ENCODE results near the gene ERF. TPM values are rescaled to one million over a fixed set of nuclear protein-coding genes. Genes with fewer than 3 reads are reported as not detected.

ERF gene
- polyA plus RNA-seq, 1 of the 3 experiments (the other 2 are of a cell fraction): 89.6 TPM

GRCh38 chr19:42290136-42290522, 35.2 kb upstream of the ERF start (continued):
- no peak for TF ChIP-seq FOXM1 (IDR thresholded peaks at IDR 0.05; ENCODE audit: low read depth)
- TF ChIP-seq, protein P1, sequence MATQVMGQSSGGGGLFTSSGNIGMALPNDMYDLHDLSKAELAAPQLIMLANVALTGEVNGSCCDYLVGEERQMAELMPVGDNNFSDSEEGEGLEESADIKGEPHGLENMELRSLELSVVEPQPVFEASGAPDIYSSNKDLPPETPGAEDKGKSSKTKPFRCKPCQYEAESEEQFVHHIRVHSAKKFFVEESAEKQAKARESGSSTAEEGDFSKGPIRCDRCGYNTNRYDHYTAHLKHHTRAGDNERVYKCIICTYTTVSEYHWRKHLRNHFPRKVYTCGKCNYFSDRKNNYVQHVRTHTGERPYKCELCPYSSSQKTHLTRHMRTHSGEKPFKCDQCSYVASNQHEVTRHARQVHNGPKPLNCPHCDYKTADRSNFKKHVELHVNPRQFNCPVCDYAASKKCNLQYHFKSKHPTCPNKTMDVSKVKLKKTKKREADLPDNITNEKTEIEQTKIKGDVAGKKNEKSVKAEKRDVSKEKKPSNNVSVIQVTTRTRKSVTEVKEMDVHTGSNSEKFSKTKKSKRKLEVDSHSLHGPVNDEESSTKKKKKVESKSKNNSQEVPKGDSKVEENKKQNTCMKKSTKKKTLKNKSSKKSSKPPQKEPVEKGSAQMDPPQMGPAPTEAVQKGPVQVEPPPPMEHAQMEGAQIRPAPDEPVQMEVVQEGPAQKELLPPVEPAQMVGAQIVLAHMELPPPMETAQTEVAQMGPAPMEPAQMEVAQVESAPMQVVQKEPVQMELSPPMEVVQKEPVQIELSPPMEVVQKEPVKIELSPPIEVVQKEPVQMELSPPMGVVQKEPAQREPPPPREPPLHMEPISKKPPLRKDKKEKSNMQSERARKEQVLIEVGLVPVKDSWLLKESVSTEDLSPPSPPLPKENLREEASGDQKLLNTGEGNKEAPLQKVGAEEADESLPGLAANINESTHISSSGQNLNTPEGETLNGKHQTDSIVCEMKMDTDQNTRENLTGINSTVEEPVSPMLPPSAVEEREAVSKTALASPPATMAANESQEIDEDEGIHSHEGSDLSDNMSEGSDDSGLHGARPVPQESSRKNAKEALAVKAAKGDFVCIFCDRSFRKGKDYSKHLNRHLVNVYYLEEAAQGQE (IDR thresholded peaks at IDR 0.05; ENCODE audit: low read depth, low read length): no peak

GRCh38 chr19:42289556-42290041, 34.7 kb upstream of the ERF start:
- ChIA-PET POLR2A (no interaction called here), CTCF (interaction anchor here (0.7 to 9.5 kb wide), 7 partner anchors 9 to 181 kb away, joined by 3 to 60 read pairs (median 6); partner anchors contain the start of genes PAFAH1B3 and PRR19)
- no peak overlapping the region for H3K9ac ChIP-seq
- no peak overlapping the region for H3K4me2 ChIP-seq
- H3K9me2 ChIP-seq: no peaks in the 10 kb centered on the region
- no peak overlapping the region for H3K4me3 ChIP-seq (ENCODE audit: low read depth in 2 of 2, low read length in 1 of 2)
- TF ChIP-seq RFX5 (IDR thresholded peaks at IDR 0.05; ENCODE audit: low read length): no peak
- TF ChIP-seq EP300 (IDR thresholded peaks at IDR 0.05; ENCODE audit: borderline replicate concordance in 1 of 2, low read depth in 1 of 2, low read length in 1 of 2): no peak
- no peak for TF ChIP-seq SIN3A (IDR thresholded peaks at IDR 0.05; ENCODE audit: borderline replicate concordance, low read depth, low read length)
- TF ChIP-seq POLR2AphosphoS5 (IDR thresholded peaks at IDR 0.05; ENCODE audit: low read depth, low read length): no peak
- TF ChIP-seq TAF1 (IDR thresholded peaks at IDR 0.05; ENCODE audit: borderline replicate concordance, low read depth, low read length): no peak
- TF ChIP-seq SMC3 (IDR thresholded peaks at IDR 0.05; ENCODE audit: low read depth, low read length): no peak
- TF ChIP-seq, protein P2, sequence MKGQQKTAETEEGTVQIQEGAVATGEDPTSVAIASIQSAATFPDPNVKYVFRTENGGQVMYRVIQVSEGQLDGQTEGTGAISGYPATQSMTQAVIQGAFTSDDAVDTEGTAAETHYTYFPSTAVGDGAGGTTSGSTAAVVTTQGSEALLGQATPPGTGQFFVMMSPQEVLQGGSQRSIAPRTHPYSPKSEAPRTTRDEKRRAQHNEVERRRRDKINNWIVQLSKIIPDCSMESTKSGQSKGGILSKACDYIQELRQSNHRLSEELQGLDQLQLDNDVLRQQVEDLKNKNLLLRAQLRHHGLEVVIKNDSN (IDR thresholded peaks at IDR 0.05; ENCODE audit: borderline replicate concordance, low read depth): no peak
- TF ChIP-seq, protein P3, sequence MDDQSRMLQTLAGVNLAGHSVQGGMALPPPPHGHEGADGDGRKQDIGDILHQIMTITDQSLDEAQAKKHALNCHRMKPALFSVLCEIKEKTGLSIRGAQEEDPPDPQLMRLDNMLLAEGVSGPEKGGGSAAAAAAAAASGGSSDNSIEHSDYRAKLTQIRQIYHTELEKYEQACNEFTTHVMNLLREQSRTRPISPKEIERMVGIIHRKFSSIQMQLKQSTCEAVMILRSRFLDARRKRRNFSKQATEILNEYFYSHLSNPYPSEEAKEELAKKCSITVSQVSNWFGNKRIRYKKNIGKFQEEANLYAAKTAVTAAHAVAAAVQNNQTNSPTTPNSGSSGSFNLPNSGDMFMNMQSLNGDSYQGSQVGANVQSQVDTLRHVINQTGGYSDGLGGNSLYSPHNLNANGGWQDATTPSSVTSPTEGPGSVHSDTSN (IDR thresholded peaks at IDR 0.05): no peak
- TF ChIP-seq, protein P4, sequence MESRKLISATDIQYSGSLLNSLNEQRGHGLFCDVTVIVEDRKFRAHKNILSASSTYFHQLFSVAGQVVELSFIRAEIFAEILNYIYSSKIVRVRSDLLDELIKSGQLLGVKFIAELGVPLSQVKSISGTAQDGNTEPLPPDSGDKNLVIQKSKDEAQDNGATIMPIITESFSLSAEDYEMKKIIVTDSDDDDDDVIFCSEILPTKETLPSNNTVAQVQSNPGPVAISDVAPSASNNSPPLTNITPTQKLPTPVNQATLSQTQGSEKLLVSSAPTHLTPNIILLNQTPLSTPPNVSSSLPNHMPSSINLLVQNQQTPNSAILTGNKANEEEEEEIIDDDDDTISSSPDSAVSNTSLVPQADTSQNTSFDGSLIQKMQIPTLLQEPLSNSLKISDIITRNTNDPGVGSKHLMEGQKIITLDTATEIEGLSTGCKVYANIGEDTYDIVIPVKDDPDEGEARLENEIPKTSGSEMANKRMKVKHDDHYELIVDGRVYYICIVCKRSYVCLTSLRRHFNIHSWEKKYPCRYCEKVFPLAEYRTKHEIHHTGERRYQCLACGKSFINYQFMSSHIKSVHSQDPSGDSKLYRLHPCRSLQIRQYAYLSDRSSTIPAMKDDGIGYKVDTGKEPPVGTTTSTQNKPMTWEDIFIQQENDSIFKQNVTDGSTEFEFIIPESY (IDR thresholded peaks at IDR 0.05; ENCODE audit: borderline replicate concordance, low read depth): no peak
- TF ChIP-seq MEF2A (IDR thresholded peaks at IDR 0.05; ENCODE audit: borderline replicate concordance, low read depth): no peak
- no peak for TF ChIP-seq EZH2phosphoT487 (IDR thresholded peaks at IDR 0.05; ENCODE audit: borderline replicate concordance, low read depth)
- TF ChIP-seq, protein P1 (IDR thresholded peaks at IDR 0.05; ENCODE audit: low read depth, low read length): no peak
- H3K9me3 ChIP-seq: no peaks in the 10 kb centered on the region
- peaks cover 30 to 78% of the 10 kb centered on the region in 2 experiments for H3K36me3 ChIP-seq (replicated peaks in 1 of 2; ENCODE audit: control insufficient read depth in 1 of 2, insufficient read depth in 2 of 2, low read length in 1 of 2)
- 96% methylated on average over 8 of the region's 8 CpGs for WGBS (ENCODE audit: low lambda C conversion rate)
- H2AFZ ChIP-seq (ENCODE audit: low read depth): no peak overlapping the region
- peaks cover 34% of the 10 kb centered on the region for H3K79me2 ChIP-seq (ENCODE audit: insufficient read depth)
- no peak overlapping the region for H3K27ac ChIP-seq (ENCODE audit: low read depth in 2 of 2, low read length in 1 of 2)
- H3F3A ChIP-seq (replicated peaks; ENCODE audit: insufficient read depth): no peaks in the 10 kb centered on the region
- DNase-seq: no peak
- peaks cover 12 to 24% of the 10 kb centered on the region in 2 experiments; a peak in 3 of 4 replicates for H3K4me1 ChIP-seq (ENCODE audit: control insufficient read depth in 1 of 2, insufficient read depth in 2 of 2, low read depth in 1 of 2, low read length in 1 of 2)
- no peaks in the 10 kb centered on the region for H3K27me3 ChIP-seq (ENCODE audit: insufficient read depth)
- peaks cover 24% of the 10 kb centered on the region for H4K20me1 ChIP-seq (ENCODE audit: insufficient read depth)

Measured in SK-N-SH (cell line).